Measurements from ENCODE around the gene YWHAE.

DNA sequence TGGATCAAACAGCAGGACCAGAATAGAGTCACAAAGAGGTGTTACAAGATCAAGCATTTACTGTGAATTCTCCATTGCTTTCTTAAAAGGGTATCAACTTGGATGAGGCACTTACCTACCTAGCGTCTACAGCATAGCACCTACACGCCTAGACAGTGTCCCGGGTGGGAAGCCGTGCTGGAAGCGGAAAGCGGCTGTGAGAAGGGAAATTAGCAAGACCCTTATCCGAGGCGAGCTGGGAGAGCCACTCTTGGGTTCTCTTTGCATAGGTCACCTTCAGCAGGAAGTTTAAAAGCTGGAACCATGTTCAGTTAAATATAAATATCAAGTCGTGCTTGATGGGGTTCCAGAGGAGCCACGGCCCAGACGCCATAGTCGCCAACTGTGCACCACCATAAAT lies 74.3 kb downstream of the YWHAE start:
- TF ChIP-seq, protein P1, sequence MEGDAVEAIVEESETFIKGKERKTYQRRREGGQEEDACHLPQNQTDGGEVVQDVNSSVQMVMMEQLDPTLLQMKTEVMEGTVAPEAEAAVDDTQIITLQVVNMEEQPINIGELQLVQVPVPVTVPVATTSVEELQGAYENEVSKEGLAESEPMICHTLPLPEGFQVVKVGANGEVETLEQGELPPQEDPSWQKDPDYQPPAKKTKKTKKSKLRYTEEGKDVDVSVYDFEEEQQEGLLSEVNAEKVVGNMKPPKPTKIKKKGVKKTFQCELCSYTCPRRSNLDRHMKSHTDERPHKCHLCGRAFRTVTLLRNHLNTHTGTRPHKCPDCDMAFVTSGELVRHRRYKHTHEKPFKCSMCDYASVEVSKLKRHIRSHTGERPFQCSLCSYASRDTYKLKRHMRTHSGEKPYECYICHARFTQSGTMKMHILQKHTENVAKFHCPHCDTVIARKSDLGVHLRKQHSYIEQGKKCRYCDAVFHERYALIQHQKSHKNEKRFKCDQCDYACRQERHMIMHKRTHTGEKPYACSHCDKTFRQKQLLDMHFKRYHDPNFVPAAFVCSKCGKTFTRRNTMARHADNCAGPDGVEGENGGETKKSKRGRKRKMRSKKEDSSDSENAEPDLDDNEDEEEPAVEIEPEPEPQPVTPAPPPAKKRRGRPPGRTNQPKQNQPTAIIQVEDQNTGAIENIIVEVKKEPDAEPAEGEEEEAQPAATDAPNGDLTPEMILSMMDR (IDR thresholded peaks at IDR 0.05) = no peak
- TF ChIP-seq EZH2 (IDR thresholded peaks at IDR 0.05) = no peak

All from neural progenitor cell (in vitro differentiated cells).